ENCODE data around the gene IDH3A.

DNA sequence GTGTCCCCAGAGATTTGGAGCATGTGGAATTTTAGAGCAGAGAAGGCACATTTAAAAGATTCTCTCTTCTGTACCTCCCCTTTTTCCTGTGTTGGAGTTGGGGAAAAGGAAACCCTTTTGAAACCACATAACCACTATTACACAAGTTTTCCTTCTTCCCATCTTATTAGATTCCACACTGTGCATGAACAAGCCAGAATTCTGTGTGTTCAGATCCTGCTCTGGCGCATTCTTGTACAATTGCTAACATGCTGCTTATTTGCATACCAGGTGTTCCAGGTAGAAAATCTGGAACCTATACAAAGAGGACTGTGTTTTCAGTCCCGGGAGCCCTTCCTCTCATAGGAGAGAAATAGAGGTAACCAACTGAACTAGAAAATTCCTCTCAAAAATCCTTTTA, 15.4 kb upstream of the IDH3A start:
- TF ChIP-seq, protein P1, sequence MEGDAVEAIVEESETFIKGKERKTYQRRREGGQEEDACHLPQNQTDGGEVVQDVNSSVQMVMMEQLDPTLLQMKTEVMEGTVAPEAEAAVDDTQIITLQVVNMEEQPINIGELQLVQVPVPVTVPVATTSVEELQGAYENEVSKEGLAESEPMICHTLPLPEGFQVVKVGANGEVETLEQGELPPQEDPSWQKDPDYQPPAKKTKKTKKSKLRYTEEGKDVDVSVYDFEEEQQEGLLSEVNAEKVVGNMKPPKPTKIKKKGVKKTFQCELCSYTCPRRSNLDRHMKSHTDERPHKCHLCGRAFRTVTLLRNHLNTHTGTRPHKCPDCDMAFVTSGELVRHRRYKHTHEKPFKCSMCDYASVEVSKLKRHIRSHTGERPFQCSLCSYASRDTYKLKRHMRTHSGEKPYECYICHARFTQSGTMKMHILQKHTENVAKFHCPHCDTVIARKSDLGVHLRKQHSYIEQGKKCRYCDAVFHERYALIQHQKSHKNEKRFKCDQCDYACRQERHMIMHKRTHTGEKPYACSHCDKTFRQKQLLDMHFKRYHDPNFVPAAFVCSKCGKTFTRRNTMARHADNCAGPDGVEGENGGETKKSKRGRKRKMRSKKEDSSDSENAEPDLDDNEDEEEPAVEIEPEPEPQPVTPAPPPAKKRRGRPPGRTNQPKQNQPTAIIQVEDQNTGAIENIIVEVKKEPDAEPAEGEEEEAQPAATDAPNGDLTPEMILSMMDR (conservative IDR thresholded peaks at IDR 0.05; ENCODE audit: low read length): no peak
- TF ChIP-seq EZH2phosphoT487 (IDR thresholded peaks at IDR 0.05; ENCODE audit: borderline replicate concordance): no peak

Measured in Loucy (cell line).